NB4 (cell line): ENCODE results near the gene LRMDA.
"Not testable (repeated sequence)": the region's sequence is repeated elsewhere in the genome, so short reads cannot be mapped to it uniquely, and the experiment has no call there.

Experiments used
- DNase-seq: peaks from one replicate; pipeline ENCODE4 v3.0.0; 2010; ENCODE audit warnings: low read depth
- H3K4me3 ChIP-seq: one replicate; pipeline ENCODE4 v1.5.1; 2011; ENCODE audit warnings: mild to moderate bottlenecking, low read depth, low read length, moderate library complexity
- CTCF ChIP-seq: IDR thresholded peaks from one replicate; pipeline ENCODE4 v1.5.1; 2012; ENCODE audit warnings: low read depth, low read length
- MAX ChIP-seq: IDR thresholded peaks from 2 replicates; pipeline ENCODE4 v1.6.1; 2011; ENCODE audit warnings: low read depth, low read length
- MYC ChIP-seq: IDR thresholded peaks from 2 replicates; pipeline ENCODE4 v1.6.1; 2011; ENCODE audit warnings: low read depth, low read length
- POLR2A ChIP-seq: IDR thresholded peaks from 2 replicates; pipeline ENCODE4 v1.6.1; 2011; ENCODE audit warnings: mild to moderate bottlenecking; ENCODE audit not compliant: insufficient read length; ENCODE audit errors: extremely low read depth

The LRMDA gene

GRCh38 chr10:76572021-76572420, 1140.6 kb downstream of the LRMDA start:
- H3K4me3 ChIP-seq: no peak overlapping the region
- no peak for TF ChIP-seq POLR2A
- no peak for DNase-seq

GRCh38 chr10:76576276-76576962, 1145.0 kb downstream of the LRMDA start:
- DNase-seq: no peak
- TF ChIP-seq POLR2A: no peak
- TF ChIP-seq MYC: no peak
- no peak for TF ChIP-seq MAX
- TF ChIP-seq CTCF: no peak
- no peak overlapping the region for H3K4me3 ChIP-seq

- no peak for DNase-seq
- no peak overlapping the region for H3K4me3 ChIP-seq
- no peak for TF ChIP-seq POLR2A
- no peak for TF ChIP-seq MYC
- no peak for TF ChIP-seq CTCF
- no peak for TF ChIP-seq MAX
Measured at GRCh38 chr10:76577455-76577854, 1146.0 kb downstream of the LRMDA start.

GRCh38 chr10:76581506-76582256, 1150.3 kb downstream of the LRMDA start:
- no peak overlapping the region for H3K4me3 ChIP-seq
- TF ChIP-seq MYC: no peak
- no peak for TF ChIP-seq MAX
- no peak for TF ChIP-seq CTCF
- no peak for TF ChIP-seq POLR2A
- no peak for DNase-seq

GRCh38 chr10:76582531-76582930, 1151.1 kb downstream of the LRMDA start:
- no peak overlapping the region for H3K4me3 ChIP-seq
- no peak for DNase-seq
- TF ChIP-seq POLR2A: no peak
- TF ChIP-seq MAX: no peak
- TF ChIP-seq CTCF: no peak
- no peak for TF ChIP-seq MYC

- TF ChIP-seq MAX (no peak), CTCF (no peak), MYC (no peak), POLR2A (no peak)
- no peak for DNase-seq
- H3K4me3 ChIP-seq: no peak overlapping the region
Measured at GRCh38 chr10:76583711-76584161, 1152.3 kb downstream of the LRMDA start.

GRCh38 chr10:76584466-76584865, 1153.0 kb downstream of the LRMDA start:
- H3K4me3 ChIP-seq, DNase-seq: not testable (repeated sequence)
